Thyroid gland (tissue), 4 donors: ENCODE data around the gene RAB29.

Source experiments
- POLR2A ChIP-seq, 2 donors: fragments of 450-650 bp; IDR thresholded peaks; one replicate each; pipeline ENCODE4 v1.6.1; 2017; ENCODE audit warnings: antibody characterized with exemption in 2 of 2, mild to moderate bottlenecking in 2 of 2, moderate library complexity in 1 of 2
- TF ChIP-seq, protein P1 (sequence below), 6 experiments: fragments of 200-600 bp in 3 of 6; fragments of 450-650 bp in 3 of 6; sonication (generic) in 3 of 6; IDR thresholded peaks; one replicate each; pipeline ENCODE4 v1.5.1; 2016 to 2019; ENCODE audit warnings: antibody characterized with exemption in 6 of 6, mild to moderate bottlenecking in 2 of 6, inconsistent platforms in 1 of 6, moderate library complexity in 1 of 6

- TF ChIP-seq, protein P1, sequence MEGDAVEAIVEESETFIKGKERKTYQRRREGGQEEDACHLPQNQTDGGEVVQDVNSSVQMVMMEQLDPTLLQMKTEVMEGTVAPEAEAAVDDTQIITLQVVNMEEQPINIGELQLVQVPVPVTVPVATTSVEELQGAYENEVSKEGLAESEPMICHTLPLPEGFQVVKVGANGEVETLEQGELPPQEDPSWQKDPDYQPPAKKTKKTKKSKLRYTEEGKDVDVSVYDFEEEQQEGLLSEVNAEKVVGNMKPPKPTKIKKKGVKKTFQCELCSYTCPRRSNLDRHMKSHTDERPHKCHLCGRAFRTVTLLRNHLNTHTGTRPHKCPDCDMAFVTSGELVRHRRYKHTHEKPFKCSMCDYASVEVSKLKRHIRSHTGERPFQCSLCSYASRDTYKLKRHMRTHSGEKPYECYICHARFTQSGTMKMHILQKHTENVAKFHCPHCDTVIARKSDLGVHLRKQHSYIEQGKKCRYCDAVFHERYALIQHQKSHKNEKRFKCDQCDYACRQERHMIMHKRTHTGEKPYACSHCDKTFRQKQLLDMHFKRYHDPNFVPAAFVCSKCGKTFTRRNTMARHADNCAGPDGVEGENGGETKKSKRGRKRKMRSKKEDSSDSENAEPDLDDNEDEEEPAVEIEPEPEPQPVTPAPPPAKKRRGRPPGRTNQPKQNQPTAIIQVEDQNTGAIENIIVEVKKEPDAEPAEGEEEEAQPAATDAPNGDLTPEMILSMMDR (IDR thresholded peaks at IDR 0.05) = no peak
- TF ChIP-seq POLR2A (IDR thresholded peaks at IDR 0.05) = no peak
Measured at GRCh38 chr1:205744403-205744802, 30.9 kb downstream of the RAB29 start.
